Embryonic facial prominence (tissue), 1 donor: Measurements from ENCODE around the gene TMEM143.
"Not testable (repeated sequence)": the region's sequence is repeated elsewhere in the genome, so short reads cannot be mapped to it uniquely, and the experiment has no call there.

ENCODE experiments used
- DNase-seq: peaks from one replicate; pipeline ENCODE4 v3.0.0-alpha.2; 2016; ENCODE audit errors: extremely low spot score

TMEM143 gene

DNA sequence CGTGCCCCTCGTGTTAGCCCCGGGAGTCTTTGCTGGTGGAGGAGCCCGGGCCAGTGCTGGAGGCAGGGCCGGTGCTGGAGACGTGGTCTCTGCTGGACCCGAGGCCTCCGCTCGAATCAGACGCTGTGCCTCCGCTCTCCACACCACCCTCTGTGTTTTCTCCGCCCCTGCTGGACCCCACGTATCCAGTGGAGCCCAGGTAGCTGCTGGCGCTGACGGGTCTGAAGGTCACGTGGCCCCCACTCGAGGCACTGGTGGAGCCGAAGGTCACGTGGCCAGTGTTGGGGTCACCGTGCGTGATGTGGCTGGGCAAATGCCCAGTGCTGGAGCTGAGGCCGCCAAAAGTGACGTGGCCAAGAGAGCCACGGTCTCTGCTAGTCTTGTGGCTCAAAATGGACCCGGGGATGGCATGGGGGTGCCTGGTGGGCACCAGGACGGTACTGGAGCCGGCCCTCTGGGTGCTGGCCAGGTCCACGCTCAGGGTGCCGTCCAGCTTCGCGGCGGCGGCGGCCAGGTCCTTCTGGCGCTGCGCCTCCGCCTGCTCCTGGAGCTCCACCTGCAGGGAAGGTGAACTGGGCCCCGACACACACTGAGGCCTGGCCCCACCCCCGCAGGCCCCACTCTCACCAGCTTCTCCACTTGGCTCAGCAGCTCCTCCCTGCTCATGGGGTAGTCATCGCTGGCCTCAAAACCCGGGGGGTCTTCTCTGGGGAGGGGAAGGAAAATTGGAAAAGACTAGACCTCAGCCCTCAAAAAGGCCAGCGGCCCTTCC lies 66.6 kb downstream of the TMEM143 start:
- no peak for DNase-seq

DNA sequence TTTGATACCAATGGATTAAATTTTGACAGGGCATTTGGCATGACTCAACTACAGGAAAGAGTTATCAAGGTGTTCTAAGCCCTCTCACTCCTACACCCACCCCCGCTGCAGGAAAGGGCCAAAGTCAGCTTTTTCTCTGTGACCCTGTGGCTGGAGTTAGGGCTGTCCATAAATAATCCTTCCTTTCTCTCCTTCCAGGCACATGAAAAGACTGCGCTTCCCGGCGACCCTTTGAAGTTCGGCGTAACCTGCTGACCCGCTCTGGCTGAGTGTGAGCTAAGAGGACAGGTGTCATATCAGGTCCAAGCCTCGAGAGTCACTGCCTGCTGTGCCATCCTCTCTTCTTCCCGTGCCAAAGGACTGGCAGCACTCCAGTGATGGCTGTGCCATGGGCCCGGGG lies 68.3 kb downstream of the TMEM143 start:
- no peak for DNase-seq

DNA sequence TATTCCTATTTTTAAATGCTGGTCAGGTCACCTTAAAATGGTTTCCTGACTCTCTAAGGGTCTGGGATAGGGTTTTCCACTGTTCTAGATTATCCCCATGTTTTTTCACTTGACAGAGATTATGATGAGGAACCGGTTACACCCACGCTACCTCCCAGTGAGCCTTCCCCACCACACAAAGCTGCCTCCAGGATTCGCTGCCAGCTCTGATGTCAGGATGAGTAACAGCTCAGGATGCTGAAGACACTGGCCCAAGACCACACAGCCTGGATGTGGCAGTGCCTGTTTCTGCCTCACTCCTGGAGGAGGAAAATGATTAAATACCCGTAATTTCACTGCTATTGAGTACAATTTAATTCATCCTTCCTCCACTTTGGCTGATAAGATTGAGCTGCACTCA lies 70.9 kb downstream of the TMEM143 start:
- DNase-seq, result no peak

DNA sequence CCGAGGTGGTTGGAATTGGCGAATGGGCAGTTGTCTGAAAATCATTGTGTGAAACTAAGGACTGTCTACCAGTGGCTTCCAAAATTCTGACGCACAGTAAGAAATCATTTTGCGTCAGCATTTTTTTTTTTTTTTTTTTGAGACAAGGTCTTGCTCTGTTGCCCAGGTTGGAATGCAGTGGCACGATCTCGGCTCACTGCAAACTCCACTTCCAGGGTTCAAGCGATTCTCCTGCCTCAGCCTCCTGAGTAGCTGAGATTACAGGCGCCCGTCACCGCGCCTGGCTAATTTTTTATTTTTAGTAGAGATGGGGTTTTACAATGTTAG lies 72.3 kb downstream of the TMEM143 start:
- DNase-seq, result not testable (repeated sequence)

DNA sequence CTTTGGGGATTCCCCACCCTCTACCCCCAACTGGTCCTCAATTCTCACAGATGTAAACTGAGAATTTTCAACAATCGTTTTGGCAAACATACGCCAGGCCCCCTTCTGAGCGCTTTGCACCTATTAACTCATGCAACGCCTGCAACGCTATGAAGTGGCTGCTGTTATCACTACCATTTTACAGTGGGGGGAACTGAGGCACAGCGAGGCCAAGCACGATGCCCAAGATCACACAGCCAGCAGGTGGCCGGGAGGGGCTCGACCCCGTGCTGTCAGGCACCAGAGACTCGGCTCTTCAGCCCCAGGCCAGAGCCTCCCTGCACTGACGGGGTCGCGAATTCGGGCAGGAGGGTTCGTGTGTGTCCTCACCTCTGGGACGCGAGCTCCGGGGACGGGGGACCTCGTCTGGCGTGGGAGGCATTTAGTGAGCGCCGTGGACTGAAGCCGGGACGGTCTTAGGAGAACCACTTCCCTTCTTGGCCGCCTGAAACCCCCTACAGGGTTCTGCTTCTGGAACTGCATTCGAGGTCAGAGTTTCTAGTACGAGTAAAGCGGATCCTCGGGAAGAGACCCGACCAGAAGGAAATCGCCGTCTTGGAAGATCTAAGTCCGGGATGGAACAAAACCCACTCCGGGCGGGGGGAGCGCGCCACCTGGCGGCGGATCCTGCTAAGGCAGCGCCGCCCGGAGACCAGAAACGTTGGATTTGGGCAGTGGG lies 72.8 kb downstream of the TMEM143 start:
- peak; percentile 43 for DNase-seq

DNA sequence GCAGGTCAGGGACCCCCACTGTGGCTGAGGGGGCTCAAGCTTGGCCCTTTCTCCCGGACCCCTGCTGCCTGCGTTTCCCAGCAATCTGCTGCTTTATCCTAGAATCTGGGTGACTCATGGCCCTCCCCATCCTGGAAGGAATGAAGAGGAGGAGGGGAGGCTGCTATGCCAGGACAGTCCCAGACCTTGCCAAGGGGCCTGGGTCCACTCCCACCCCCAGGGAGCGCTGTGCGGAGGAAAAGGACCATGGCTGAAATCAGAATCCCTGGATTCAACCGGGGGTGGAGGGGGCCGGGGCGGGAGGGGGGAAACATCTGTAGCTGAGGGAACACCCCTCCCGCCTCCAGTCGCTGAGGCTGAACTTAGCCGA lies 73.4 kb downstream of the TMEM143 start:
- no peak for DNase-seq

DNA sequence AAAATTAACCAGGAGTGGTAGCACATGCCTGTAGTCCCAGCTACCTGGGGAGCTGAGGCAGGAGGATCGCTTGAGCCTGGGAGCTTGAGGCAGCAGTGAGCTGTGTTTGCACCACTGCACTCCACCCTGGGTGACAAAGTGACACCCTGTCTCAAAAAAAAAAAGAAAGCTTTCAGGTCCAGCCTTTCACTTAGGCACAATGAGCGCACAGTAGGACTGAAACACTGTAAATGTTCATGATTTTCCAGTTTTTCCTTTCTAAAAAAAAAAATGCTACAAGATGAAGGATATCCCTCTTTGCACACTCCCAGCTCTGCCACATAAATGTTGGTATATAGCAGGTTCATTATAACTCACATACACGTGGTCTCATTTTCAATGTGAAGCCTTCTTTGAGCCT lies 76.0 kb downstream of the TMEM143 start:
- no peak for DNase-seq

DNA sequence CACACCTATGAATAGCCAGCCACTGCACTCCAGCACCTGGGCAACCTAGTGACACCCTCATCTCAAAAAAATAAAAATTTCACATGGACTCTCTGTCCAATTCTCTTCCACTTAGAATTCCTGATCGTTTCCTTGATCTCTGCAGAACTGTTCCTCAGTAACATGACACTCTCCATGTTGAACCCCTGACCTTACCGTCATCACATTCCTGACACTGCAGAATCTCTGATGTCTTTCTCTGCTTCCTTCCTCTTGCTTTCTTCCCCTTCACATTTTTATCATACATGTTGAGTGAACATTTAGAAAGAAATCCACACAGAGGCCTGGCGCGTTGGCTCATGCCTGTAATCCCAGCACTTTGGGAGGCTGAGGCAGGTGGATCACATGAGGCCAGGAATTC lies 78.8 kb downstream of the TMEM143 start:
- DNase-seq, result no peak

DNA sequence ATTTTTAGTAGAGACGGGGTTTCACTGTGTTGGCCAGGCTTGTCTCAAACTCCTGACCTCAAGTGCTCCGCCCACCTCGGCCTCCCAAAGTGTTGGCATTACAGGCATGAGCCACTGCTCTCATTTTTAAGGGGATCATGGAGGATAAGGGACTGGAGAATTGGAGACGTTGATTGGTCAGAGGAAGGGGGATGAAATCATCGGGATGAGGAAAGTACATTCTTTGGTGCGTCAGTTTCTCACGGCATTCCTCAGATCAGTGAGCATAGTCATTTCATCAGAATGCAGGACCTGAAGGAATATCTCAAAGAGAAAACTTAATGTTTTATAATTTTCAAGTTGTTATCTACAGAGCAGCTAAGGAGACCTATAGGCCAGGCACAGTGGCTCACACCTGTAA lies 79.8 kb downstream of the TMEM143 start:
- no peak for DNase-seq
